Activated CD4-positive, alpha-beta memory T cell treated with anti-CD3 and anti-CD28 coated beads, Interleukin-2, amount 10 ng/mL, durations not matched to agents 7 days and 5 days (primary cell): Measurements from ENCODE around the gene HOXD12. TPM values are rescaled to one million over a fixed set of nuclear protein-coding genes. Genes with fewer than 3 reads are reported as not detected.

Experiments
- CTCF ChIA-PET: fragments of 350-600 bp; sonication (Branson Sonifier 250); formaldehyde crosslinking; loops from one replicate; lab custom pipeline; 2021; ENCODE audit warnings: antibody characterized with exemption, inconsistent platforms; lab: Charles Lee
- POLR2A ChIA-PET: fragments of 350-600 bp; sonication (Branson Sonifier 250); formaldehyde crosslinking; loops from one replicate; lab custom pipeline; 2021; ENCODE audit warnings: antibody characterized with exemption; lab: Charles Lee
- DNase-seq: peaks from one replicate; pipeline ENCODE4 v3.0.0-alpha.2; 2020
- H3K27ac Mint-ChIP-seq: one replicate; pipeline ENCODE4 v1.8.0; 2021; ENCODE audit warnings: mild to moderate bottlenecking, mixed read lengths
- H3K27me3 Mint-ChIP-seq: one replicate; pipeline ENCODE4 v1.8.0; 2021; ENCODE audit warnings: mixed read lengths
- H3K36me3 Mint-ChIP-seq: one replicate; pipeline ENCODE4 v1.8.0; 2021; ENCODE audit warnings: low read depth, mixed read lengths
- H3K4me1 Mint-ChIP-seq: one replicate; pipeline ENCODE4 v1.8.0; 2021; ENCODE audit warnings: mixed read lengths
- H3K4me3 Mint-ChIP-seq: one replicate; pipeline ENCODE4 v1.8.0; 2021; ENCODE audit warnings: mild to moderate bottlenecking, mixed read lengths
- H3K9me3 Mint-ChIP-seq: one replicate; pipeline ENCODE4 v1.8.0; 2021; ENCODE audit warnings: mixed read lengths
- total RNA-seq, 2 experiments: library from RNA; stranded (reverse); gene quantifications; one replicate each; pipeline ENCODE4 v1.2.3, GENCODE V29; 2021

The HOXD12 gene
- total RNA-seq, 2 experiments from 2014 or later: not detected

DNA sequence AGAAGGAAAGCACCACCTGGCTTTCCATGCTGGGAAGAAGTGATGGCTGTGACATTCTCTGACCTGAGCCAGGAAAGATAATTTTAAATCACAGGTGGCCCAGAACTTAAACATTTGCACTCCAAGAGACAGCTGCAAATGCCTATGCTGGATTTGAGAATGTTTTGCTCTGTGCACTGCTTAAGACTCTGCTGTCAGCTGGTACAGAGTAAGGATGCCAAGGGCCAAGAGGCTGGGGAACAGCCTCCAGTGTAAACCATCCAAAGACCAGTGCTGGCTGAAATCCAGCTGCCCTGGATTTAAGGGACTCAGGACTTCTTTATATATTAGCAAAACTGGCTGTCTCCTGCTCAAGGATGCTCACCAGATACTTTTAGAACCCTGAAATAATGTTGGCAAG is 33.8 kb downstream of the HOXD12 start:
- H3K36me3 Mint-ChIP-seq: peaks cover 6% of the 10 kb centered on the region
- H3K27ac Mint-ChIP-seq: no peak overlapping the region
- H3K4me1 Mint-ChIP-seq: peaks cover 25% of the 10 kb centered on the region
- ChIA-PET POLR2A (no interaction called here), CTCF (interaction anchor here (0.7 to 3.4 kb wide), 3 partner anchors 37 to 719 kb away, joined by 4 to 9 read pairs (median 7); no protein-coding TSS in a partner anchor)
- no peak for DNase-seq
- peaks cover 83% of the 10 kb centered on the region for H3K27me3 Mint-ChIP-seq
- no peak overlapping the region for H3K4me3 Mint-ChIP-seq
- H3K9me3 Mint-ChIP-seq: no peaks in the 10 kb centered on the region

DNA sequence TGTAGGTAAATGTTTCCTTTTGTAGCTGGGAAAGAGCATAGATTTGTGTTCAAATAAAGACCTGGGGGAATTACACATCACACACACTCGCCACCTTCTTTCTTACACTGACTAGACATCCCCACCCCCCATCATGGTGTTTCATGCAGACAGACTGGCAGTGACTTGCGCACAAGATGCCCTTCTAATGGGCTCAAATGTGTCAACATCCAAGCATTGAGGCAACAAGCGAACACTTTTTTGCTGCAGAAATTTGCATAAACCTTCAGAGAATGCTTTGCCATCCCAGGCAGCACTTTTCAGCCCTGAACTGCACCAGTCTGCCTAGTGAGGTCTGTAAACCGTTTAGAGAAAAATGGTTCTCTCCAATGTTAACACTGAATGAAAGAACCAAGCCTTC is 34.4 kb downstream of the HOXD12 start:
- no peaks in the 10 kb centered on the region for H3K9me3 Mint-ChIP-seq
- ChIA-PET POLR2A (no interaction called here), CTCF (interaction anchor here (3.4 kb wide), 1 partner anchor 421 kb away, joined by 9 read pairs; no protein-coding TSS in a partner anchor)
- H3K4me1 Mint-ChIP-seq: peaks cover 27% of the 10 kb centered on the region
- H3K27me3 Mint-ChIP-seq: peaks cover 84% of the 10 kb centered on the region
- H3K27ac Mint-ChIP-seq: no peak overlapping the region
- peaks cover 5% of the 10 kb centered on the region for H3K36me3 Mint-ChIP-seq
- H3K4me3 Mint-ChIP-seq: no peak overlapping the region
- no peak for DNase-seq

DNA sequence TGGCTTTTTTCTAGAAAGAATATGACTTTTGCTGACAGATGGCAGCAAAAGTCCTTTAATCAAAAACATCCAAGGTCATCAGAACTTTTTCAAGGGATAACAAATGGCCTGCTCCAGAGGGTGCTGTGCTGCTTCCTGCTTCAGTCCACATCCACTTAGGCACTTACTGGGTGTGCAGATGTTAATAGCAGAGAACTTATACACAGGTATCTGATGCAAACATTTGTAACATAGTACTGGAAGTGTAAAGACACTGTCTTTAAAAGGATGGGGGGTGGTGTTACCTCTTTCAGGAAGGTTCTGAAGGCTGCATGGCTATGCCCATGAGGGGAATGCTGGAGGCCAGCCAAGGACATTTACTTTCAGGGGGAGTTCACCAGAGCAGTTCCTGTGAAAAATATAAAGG is 35.4 kb downstream of the HOXD12 start:
- H3K9me3 Mint-ChIP-seq: no peaks in the 10 kb centered on the region
- POLR2A ChIA-PET: no interaction called here
- CTCF ChIA-PET: no interaction called here
- H3K36me3 Mint-ChIP-seq: peaks cover 5% of the 10 kb centered on the region
- no peak overlapping the region for H3K27ac Mint-ChIP-seq
- no peak for DNase-seq
- H3K4me3 Mint-ChIP-seq: no peak overlapping the region
- peaks cover 89% of the 10 kb centered on the region for H3K27me3 Mint-ChIP-seq
- peaks cover 32% of the 10 kb centered on the region for H3K4me1 Mint-ChIP-seq

DNA sequence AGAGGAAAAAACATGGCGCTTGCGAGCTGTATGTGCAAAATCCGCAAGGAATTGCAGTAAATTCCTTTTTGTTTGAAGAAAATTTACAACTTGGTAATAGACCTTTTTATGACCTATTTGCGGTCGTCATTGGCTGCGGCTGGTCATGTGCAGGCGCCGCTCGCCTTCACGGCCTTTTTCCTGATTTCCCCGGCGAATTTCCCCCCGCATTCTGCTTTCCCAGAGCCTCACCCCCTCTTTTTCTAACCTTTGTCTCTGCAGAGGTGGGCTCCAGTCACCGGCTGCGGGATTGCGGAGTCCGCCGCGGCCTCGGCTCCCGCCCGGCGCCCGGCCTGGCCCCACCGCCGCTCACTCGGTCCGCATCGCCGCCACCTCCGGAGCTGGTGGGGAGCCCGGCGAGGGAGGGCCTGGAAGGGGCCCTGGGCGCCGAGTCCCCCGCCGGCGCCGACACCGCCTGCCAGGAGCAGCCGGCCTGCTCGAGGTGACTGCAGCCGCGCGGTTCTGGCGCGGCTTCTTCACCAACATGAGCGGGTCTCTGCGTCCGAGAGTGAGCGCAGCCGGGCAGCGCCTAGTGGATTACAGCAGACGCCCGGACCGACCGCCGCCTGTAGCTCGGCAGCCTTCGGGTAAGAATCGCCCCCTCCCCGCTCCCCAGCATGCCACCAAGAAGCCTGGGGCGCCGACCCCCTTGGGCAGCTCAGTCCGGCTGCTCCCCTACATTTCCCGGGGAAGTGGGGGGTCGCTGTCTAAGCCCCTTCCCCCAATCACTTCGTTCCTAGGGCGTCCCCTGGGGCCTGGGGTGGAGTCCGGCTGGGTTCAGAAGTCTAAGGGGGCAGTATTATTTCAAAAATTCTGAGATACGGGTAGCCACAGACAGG is 37.0 kb downstream of the HOXD12 start:
- POLR2A ChIA-PET: no interaction called here
- H3K9me3 Mint-ChIP-seq: no peaks in the 10 kb centered on the region
- H3K27me3 Mint-ChIP-seq: peaks cover 89% of the 10 kb centered on the region
- no peak overlapping the region for H3K27ac Mint-ChIP-seq
- DNase-seq: no peak
- no peak overlapping the region for H3K4me3 Mint-ChIP-seq
- H3K36me3 Mint-ChIP-seq: no peaks in the 10 kb centered on the region
- peaks cover 34% of the 10 kb centered on the region for H3K4me1 Mint-ChIP-seq
- CTCF ChIA-PET: interaction anchor here (1.1 kb wide), 1 partner anchor 318 kb away, joined by 3 read pairs; no protein-coding TSS in a partner anchor

DNA sequence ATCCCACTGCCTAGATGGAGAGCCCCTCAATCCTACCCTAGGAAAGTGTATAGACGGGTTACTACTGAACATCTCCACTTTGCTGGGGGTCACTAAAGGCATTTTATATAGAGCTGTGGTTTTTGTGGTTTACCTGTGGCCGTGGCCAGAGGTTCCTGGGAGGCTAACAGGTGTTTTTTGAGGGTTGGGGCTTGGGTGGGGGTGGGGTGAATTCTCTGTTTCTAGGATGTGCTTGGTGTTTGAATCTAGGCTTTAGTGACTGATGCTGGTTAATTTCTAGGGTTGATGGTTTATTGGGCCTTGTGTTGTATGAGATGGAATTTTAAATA is 37.6 kb downstream of the HOXD12 start:
- Mint-ChIP-seq H3K36me3 (no peaks in the 10 kb centered on the region), H3K27me3 (peaks cover 87% of the 10 kb centered on the region), H3K4me3 (no peak overlapping the region), H3K9me3 (no peaks in the 10 kb centered on the region), H3K27ac (no peak overlapping the region), H3K4me1 (peaks cover 31% of the 10 kb centered on the region)
- POLR2A ChIA-PET: no interaction called here
- CTCF ChIA-PET: no interaction called here
- DNase-seq: no peak

DNA sequence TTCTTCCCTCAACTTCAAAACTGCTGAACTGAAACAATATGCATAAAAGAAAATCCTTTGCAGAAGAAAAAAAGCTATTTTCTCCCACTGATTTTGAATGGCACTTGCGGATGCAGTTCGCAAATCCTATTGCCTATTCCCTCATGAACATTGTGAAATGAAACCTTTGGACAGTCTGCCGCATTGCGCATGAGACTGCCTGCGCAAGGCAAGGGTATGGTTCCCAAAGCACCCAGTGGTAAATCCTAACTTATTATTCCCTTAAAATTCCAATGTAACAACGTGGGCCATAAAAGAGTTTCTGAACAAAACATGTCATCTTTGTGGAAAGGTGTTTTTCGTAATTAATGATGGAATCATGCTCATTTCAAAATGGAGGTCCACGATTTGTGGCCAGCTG is 38.3 kb downstream of the HOXD12 start:
- CTCF ChIA-PET: interaction anchor here (2.1 kb wide), 1 partner anchor 13 kb away, joined by 6 read pairs; the partner anchor contains the start of gene HOXD4
- Mint-ChIP-seq H3K9me3 (no peaks in the 10 kb centered on the region), H3K27ac (no peak overlapping the region), H3K4me3 (no peak overlapping the region), H3K36me3 (no peaks in the 10 kb centered on the region), H3K27me3 (peaks cover 83% of the 10 kb centered on the region), H3K4me1 (peaks cover 27% of the 10 kb centered on the region)
- no peak for DNase-seq
- POLR2A ChIA-PET: no interaction called here

DNA sequence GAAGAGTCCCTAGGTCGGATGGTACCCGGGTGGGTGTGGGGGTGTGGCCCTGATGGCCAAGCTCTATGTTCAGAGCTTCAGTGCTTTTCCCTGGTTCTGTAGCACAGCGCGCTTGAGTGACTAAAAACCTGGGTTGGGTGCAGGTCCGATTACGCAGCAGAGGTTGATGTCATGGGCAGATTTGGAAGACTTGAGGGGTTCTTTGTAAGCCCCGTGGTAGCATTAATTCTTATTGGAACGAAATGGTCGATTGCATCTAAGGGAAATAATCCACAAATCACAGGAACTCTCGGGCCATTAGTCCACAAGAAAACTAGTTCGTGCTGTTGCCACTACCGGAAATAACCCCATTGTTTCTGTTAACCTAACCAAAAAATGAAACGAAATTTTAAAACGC is 38.9 kb downstream of the HOXD12 start:
- H3K4me1 Mint-ChIP-seq: peaks cover 26% of the 10 kb centered on the region
- H3K27me3 Mint-ChIP-seq: peaks cover 81% of the 10 kb centered on the region
- ChIA-PET POLR2A (no interaction called here), CTCF (interaction anchor here (1.2 to 3.6 kb wide), 7 partner anchors 11 to 1010 kb away, joined by 5 to 64 read pairs (median 8); partner anchors contain the start of gene HOXD4)
- H3K9me3 Mint-ChIP-seq: no peaks in the 10 kb centered on the region
- no peak for DNase-seq
- H3K27ac Mint-ChIP-seq: no peak overlapping the region
- H3K36me3 Mint-ChIP-seq: no peaks in the 10 kb centered on the region
- no peak overlapping the region for H3K4me3 Mint-ChIP-seq

DNA sequence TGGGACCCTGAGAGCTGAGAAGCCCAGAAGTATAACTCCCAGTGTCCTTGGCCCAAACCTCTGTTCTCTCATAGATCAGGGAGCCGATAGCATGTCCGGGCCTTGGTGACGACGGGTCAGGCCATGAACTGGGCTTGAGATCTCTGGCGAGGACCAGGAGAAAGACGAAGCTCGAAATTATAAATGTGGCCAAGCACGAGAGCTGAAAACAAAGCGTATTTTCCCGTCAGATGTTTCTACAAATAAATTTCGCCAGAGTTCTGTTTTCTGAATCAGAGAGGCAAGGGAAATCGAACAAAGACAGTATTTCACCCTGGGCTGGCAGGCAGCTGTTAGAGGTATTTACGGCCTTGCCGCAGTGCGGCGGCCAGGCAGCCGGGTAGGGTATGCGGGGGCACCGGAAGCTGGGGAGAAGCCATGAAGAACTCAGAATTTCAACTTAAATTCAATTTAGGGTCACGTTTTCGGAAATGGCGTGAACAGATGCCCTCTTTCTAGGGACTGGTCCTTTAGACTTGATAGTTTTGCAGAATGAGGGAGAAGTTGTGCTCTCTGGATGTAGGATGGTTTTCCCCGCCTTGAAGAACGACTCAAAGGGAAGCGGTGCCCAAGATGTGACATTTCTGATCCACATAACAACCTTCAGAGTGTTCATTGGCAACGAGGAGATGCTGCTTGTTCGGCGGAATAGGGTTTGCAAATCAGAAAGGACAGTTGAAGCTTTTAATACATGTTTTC is 39.5 kb downstream of the HOXD12 start:
- Mint-ChIP-seq H3K4me1 (peaks cover 26% of the 10 kb centered on the region), H3K27me3 (peaks cover 80% of the 10 kb centered on the region), H3K9me3 (no peaks in the 10 kb centered on the region), H3K36me3 (no peaks in the 10 kb centered on the region), H3K4me3 (no peak overlapping the region), H3K27ac (no peak overlapping the region)
- ChIA-PET CTCF (interaction anchor here (0.9 to 3.6 kb wide), 11 partner anchors 8 to 1009 kb away, joined by 3 to 64 read pairs (median 8); partner anchors contain the start of gene HOXD4), POLR2A (no interaction called here)
- DNase-seq: no peak

DNA sequence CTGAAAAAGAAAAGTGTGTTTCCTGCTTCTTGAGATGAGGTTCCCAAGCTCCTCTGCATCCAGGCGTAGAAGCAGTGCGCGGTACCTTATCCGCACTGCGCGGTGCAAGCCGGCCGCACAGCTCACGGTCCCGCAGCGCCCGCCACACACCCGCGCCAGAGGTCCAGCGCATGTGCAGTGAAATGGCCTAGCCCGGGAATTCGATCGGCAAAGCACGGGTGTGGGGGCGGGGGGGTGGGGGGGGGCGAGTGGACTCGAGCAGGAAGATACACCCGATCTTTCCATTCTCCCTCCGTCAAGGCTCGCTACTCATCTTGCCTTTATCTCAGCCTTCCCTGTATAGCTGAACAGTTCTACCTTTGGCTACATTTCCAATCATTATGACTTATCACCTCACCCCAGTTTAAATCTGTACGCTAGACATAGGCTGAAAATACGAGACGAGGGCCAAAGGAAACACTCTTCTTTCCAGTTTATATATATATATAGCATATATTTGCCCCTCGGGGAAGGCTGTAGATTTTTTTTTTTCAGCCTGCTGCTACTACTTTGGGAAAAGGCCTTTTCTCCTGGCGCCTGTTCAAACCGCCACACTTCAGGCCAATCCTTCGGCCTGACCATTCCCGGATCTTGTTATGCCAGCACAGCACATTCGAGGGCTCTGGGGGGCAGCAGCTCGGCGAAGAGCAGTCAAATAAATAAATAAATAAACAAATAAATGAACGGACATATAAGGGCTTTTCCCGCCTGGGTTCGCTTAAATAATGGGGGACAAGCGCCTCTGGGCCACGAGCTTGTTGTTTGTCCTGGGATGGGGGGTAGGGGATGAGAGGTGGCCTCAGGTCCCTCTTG is 40.3 kb downstream of the HOXD12 start:
- no peak overlapping the region for H3K4me3 Mint-ChIP-seq
- H3K36me3 Mint-ChIP-seq: no peaks in the 10 kb centered on the region
- no peaks in the 10 kb centered on the region for H3K9me3 Mint-ChIP-seq
- no peak overlapping the region for H3K27ac Mint-ChIP-seq
- CTCF ChIA-PET: interaction anchor here (0.6 to 3.6 kb wide), 25 partner anchors 8 to 1008 kb away, joined by 3 to 64 read pairs (median 4); partner anchors contain the start of gene HOXD4
- H3K27me3 Mint-ChIP-seq: peaks cover 77% of the 10 kb centered on the region
- DNase-seq: no peak
- POLR2A ChIA-PET: interaction anchor here (1.0 kb wide), 1 partner anchor 11 kb away, joined by 3 read pairs; no protein-coding TSS in a partner anchor
- H3K4me1 Mint-ChIP-seq: peaks cover 26% of the 10 kb centered on the region

DNA sequence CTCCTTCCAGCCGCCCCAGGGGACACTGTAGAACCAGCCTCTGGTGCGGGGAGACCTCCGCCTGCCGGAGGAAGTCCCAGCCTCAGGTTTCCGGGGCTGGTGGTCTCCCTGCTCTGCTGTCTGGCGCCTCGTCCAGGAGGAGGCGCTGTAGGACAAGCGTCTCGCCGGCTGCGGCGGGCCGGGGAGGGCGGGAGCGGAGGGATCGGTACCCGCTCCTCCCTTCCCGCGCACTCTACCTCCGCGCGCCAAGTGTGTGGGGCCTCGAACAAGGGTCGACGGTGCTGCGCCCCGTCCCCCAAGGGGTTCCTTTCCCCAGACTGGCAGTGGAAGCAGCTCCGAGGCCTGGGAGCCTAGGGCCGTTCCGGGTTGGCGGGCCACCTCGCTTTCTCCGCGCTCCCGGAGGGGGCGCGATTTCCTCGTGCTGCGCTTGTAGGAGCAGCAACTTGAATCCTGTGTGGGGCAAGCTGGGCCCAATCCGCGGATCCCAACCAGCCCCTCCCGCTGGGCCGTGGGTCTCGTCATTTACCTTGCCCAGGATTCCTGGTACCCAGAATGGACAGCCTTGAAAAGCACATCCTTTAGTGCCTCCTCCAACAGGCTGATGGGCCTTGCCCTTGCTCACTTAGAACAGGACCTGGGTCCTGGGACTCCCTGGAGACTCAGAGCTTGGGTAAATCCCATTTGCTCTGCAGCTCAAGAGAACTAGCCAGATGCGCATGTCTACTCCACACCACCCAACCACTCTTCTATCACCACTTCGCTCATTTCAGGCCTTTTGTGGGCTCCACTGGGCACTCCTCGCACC is 41.1 kb downstream of the HOXD12 start:
- peak; percentile 70 for DNase-seq
- Mint-ChIP-seq H3K9me3 (no peaks in the 10 kb centered on the region), H3K36me3 (no peaks in the 10 kb centered on the region), H3K4me3 (peak overlapping the region; percentile 9), H3K4me1 (peaks cover 22% of the 10 kb centered on the region), H3K27me3 (peaks cover 74% of the 10 kb centered on the region), H3K27ac (no peak overlapping the region)
- ChIA-PET CTCF (interaction anchor here (0.6 to 3.6 kb wide), 25 partner anchors 9 to 1007 kb away, joined by 3 to 64 read pairs (median 4); no protein-coding TSS in a partner anchor), POLR2A (interaction anchor here (0.7 to 1.0 kb wide), 2 partner anchors 10 to 21 kb away, joined by 3 read pairs; no protein-coding TSS in a partner anchor)

DNA sequence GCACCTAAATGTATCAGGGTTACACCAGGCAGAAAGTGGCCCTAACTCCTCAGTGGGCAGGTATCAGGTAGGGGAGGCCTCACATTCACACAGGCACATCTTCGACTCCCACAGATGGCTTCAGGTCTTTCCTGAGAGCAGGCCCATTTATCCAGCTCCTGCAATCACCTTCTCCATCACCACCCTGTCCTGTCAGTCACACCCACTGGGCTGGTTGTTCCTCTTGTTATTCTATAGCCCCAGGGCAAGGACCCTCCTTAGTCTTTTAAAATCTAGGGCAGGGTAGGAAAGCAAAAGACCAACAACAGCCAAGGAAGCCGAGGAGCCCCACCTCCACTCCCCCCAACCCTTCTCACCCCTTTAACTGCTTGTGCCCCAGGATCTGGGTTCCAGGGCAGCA is 42.7 kb downstream of the HOXD12 start:
- ChIA-PET CTCF (interaction anchor here (1.2 kb wide), 1 partner anchor 413 kb away, joined by 3 read pairs; no protein-coding TSS in a partner anchor), POLR2A (no interaction called here)
- H3K27me3 Mint-ChIP-seq: peaks cover 75% of the 10 kb centered on the region
- DNase-seq: no peak
- H3K27ac Mint-ChIP-seq: no peak overlapping the region
- H3K36me3 Mint-ChIP-seq: no peaks in the 10 kb centered on the region
- no peaks in the 10 kb centered on the region for H3K9me3 Mint-ChIP-seq
- H3K4me1 Mint-ChIP-seq: peaks cover 19% of the 10 kb centered on the region
- H3K4me3 Mint-ChIP-seq: no peak overlapping the region
